HG03439 (cell line): Measurements from ENCODE around the gene ESAM.

Experiments used
- ATAC-seq: cut with Tn5 transposase; IDR thresholded peaks from one replicate; pipeline ENCODE4 v1.9.1; 2021; ENCODE audit warnings: mild to moderate bottlenecking, moderate library complexity; ENCODE audit not compliant: unreplicated experiment

Gene ESAM

GRCh38 chr11:124753624-124754023 is 8.5 kb downstream of the ESAM start:
- no peak for ATAC-seq

GRCh38 chr11:124753205-124753604 is 8.9 kb downstream of the ESAM start:
- ATAC-seq: no peak

DNA sequence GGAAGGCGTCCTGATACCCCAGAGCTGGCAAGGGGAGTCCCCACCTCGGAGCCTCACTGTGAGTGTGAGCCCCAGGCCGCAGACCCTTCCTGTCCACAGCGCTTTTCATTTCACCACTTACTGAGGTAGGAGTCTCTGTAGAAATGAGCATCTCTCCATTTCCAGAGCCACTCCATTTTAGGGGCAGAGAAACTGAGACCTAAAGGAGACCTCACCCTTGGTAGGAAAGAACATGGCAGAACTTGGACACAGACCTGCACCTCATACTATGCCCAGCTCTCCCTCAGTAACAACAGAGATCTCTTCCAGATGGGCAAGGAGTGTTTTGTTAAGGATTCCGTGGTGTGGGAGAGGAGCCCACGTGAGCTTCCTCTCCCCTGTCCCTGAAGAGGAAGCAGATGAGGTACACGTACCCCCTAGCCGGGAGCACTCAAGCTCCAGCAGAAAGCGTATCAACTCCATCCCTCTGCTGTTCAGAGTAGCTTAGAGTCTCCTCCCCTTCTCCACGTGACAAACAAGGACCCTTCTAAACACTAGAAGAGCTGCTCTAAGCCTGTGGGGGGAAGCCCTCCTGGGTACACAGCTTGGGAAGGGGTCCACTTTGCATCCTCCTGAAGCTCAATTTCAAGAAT is 9.5 kb downstream of the ESAM start:
- ATAC-seq: no peak

GRCh38 chr11:124751741-124752470 is 10.2 kb downstream of the ESAM start, which contains the start of gene VSIG2:
Gene VSIG2 (minus strand): TSS chr11:124752255. CDS start chr11:124752137, 118 bp downstream.
- no peak for ATAC-seq

- ATAC-seq: no peak
Measured at GRCh38 chr11:124751391-124751740, 10.7 kb downstream of the ESAM start.

GRCh38 chr11:124749912-124750311 is 12.2 kb downstream of the ESAM start:
- ATAC-seq: no peak

- ATAC-seq: no peak
Measured at GRCh38 chr11:124748481-124749343, 13.4 kb downstream of the ESAM start.

GRCh38 chr11:124748100-124748418 is 14.0 kb downstream of the ESAM start:
- ATAC-seq: no peak

DNA sequence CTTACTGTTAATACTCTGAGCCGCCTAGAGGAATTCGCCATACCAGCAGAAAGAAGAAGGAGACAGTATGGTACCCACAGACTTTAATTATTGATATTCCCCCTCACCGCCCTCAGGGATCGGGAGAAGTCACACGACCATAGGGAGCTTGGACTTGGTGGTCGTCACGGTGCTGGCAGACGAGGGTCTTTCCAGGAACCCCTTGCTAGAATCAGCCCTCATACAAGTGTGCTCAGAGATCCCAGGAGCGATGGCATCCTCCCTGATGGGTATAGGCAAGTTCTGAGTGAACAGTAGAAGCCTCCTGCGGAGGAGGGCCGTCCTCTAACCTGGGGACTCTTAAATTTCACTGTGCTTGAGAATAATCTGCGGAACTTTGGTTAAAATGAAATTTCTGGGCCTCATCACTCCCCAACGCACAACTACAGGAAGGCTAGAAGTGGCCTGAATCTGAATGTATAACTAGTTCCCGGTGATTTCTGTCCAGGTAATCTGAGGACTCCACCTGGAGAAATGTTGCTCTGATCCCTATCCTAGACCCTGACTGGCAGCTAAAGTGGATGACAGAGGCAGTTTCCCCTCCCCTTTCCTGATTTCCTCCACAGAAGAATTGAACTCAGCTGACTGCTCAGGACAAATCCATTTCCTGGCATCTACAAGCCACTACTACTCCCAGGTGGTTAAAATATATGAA is 14.5 kb downstream of the ESAM start:
- ATAC-seq: no peak

DNA sequence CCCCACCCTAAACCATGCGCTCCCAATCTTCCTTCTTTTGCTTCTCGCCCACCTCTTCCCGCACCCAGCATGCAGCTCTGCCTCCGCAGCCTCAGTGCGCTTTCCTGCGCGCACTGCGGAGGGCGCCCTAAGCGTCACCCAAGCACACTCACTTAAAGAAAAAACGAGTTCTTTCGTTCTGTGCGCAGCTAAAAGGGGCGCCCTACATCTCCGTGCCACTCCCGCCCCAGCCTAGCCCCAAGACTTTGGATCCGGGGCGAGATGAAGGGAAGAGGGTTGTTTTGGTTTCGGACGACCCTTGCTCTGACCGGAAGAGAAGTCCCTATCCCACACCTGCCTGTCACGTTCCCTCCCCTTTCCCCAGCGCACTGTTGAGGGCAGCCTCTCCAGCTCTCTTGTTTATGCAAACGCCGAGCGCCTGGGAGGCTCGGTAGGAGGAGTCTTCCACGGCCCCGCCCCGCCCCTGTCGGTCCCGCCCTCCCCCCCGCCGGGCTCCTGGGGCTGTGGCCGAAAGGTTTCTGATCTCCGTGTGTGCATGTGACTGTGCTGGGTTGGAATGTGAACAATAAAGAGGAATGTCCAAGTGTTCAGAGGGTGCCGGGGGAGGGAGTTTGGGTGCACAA is 15.4 kb downstream of the ESAM start:
- peak; percentile 90 for ATAC-seq

DNA sequence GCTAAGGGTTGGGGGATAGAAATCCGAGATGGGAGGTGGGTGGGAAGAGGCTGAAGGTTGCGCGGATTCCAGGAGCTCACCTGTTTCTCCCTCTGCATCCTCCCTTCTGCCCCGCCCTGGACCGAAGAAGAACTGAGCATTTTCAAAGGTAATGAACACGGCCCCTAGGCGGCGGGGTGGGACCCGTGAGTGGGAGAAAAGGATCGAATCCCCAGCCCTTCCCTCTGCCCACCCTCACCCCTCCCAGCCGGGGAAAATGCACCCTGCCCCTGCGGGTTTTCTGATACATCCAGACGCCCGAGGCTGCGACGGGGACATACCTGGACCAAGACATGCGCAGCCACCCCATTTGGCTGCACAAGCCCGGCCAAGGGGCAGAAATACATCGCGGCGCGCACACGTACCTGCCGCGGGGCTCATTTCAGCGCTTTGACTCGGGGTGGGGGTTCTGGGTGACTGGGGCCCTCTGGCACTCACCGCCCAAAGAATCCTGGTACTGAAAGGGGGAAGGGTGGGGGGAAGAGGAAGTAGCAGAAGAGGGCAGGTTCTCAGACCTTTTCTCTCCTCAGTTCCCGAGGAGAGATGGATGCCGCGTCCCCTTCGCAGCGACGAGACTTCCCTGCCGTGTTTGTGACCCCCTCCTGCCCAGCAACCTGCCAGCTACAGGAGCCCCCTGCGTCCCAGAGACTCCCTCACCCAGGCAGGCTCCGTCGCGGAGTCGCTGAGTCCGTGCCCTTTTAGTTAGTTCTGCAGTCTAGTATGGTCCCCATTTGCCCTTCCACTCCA is 16.1 kb downstream of the ESAM start:
- ATAC-seq: peak; percentile 5

DNA sequence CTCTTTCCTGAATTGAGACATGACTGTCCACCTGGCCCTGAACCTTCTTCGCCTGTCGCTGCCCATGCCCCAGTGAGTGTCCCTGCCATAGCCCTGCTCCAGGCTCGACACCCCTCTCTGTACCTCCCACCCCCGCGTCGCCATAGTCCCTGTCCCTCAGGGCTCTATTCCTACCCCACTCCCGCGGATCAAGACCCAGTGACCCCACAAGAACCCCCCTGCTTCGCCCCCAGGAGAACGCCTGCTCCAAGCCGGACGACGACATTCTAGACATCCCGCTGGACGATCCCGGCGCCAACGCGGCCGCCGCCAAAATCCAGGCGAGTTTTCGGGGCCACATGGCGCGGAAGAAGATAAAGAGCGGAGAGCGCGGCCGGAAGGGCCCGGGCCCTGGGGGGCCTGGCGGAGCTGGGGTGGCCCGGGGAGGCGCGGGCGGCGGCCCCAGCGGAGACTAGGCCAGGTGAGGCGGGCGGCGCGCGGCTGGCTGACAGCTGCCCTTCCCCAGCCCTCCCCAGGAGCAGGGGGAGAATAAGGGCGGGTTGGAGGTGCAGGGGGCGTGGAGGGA is 16.7 kb downstream of the ESAM start:
- ATAC-seq: no peak

GRCh38 chr11:124743050-124743449 is 19.0 kb downstream of the ESAM start:
- ATAC-seq: no peak

- no peak for ATAC-seq
Measured at GRCh38 chr11:124742555-124742954, 19.5 kb downstream of the ESAM start.

GRCh38 chr11:124740277-124740882 is 21.7 kb downstream of the ESAM start:
- ATAC-seq: peak; percentile 30

DNA sequence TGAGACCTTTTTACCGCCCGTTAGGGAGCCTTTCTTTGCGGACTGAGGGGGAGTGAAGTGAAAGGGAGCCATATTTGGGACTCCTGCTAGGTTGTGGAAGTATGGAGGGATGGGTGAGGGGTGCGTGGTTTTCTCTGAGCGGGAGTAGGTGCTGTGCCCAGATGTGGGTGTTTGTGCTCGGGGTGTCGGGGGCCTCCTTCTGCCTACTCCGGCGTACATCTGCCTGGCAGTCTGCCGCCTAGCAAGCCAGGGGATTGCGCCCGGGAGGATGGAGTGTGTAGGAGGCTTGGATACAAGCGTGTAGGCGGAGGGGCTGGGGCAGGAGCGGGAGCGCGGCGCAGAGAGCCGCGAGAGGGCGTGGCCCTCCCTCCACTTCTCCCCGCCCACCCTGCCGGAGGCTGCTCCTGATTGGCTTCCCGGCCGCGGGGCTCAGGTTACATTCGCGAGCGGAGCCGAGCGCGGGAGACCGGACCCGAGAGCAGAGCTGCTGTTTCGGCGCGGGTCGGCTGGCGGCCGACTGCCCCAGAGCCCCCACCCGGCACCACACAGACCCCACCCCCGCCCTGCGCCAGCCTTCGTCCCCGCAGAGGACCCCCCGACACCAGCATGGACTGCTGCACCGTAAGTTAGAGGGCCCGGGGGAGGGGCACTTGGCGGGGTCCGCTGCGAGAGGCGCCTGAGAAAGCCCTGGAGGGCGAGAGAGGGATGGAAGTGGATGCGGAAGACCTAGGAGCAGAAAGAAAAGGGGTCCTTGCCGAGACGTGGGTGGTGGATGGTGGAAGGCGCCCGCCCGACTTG is 22.4 kb downstream of the ESAM start, which contains the start of gene NRGN:
Gene NRGN, plus strand, starts transcription at position 464 of the 798 bp plus-strand sequence. Its CDS starts 143 bp downstream, at position 607.
- ATAC-seq: peak; percentile 98

GRCh38 chr11:124738713-124739478 is 23.2 kb downstream of the ESAM start:
- no peak for ATAC-seq
